H9 (cell line): ENCODE measurements around the gene KIRREL3. TPM values are rescaled to one million over a fixed set of nuclear protein-coding genes. Genes with fewer than 3 reads are reported as not detected.
A peak's percentile ranks its signal among the peaks of the same experiment; 100 is the strongest.

Experiments
- DNase-seq: peaks from one replicate; pipeline ENCODE4 v3.0.0-alpha.2; 2017
- H2AFZ ChIP-seq: one replicate; pipeline ENCODE4 v1.6.1; 2013; ENCODE audit warnings: mild to moderate bottlenecking, low read length, control low read depth, moderate library complexity
- H2AK5ac ChIP-seq: 2 replicates; pipeline ENCODE4 v1.6.1; 2013; ENCODE audit warnings: low read length, control low read depth, mixed read lengths; ENCODE audit not compliant: insufficient read length
- H2BK120ac ChIP-seq: one replicate; pipeline ENCODE4 v1.6.1; 2013; ENCODE audit warnings: low read depth, mild to moderate bottlenecking, low read length, control low read depth, inconsistent platforms; ENCODE audit not compliant: poor library complexity, severe bottlenecking
- H2BK12ac ChIP-seq: 2 replicates; pipeline ENCODE4 v1.6.1; 2013; ENCODE audit warnings: low read length, control low read depth, mixed read lengths, low read depth; ENCODE audit not compliant: insufficient read length
- H2BK15ac ChIP-seq: 2 replicates; pipeline ENCODE4 v1.6.1; 2013; ENCODE audit warnings: low read depth, low read length, control low read depth
- H2BK20ac ChIP-seq: one replicate; pipeline ENCODE4 v1.6.1; 2013; ENCODE audit warnings: low read depth, mild to moderate bottlenecking, low read length, control low read depth, inconsistent platforms; ENCODE audit not compliant: poor library complexity, severe bottlenecking
- H2BK5ac ChIP-seq: 2 replicates; pipeline ENCODE4 v1.6.1; 2013; ENCODE audit warnings: low read length, control low read depth, mixed read lengths; ENCODE audit not compliant: insufficient read length
- H3K14ac ChIP-seq: 2 replicates; pipeline ENCODE4 v1.6.1; 2013; ENCODE audit warnings: low read length, control low read depth; ENCODE audit not compliant: insufficient read depth
- H3K18ac ChIP-seq: 2 replicates; pipeline ENCODE4 v1.6.1; 2013; ENCODE audit warnings: low read depth, mild to moderate bottlenecking, mixed read lengths, low read length, control low read depth; ENCODE audit not compliant: insufficient read length
- H3K23ac ChIP-seq: 2 replicates; pipeline ENCODE4 v1.6.1; 2013; ENCODE audit warnings: low read length, control low read depth, mixed read lengths, low read depth; ENCODE audit not compliant: insufficient read length
- H3K23me2 ChIP-seq: 2 replicates; pipeline ENCODE4 v1.6.1; 2013; ENCODE audit warnings: low read depth, mild to moderate bottlenecking, mixed read lengths, low read length, control low read depth; ENCODE audit not compliant: insufficient read length, poor library complexity, severe bottlenecking
- H3K27ac ChIP-seq: 2 replicates; pipeline ENCODE4 v1.5.1; 2013; ENCODE audit warnings: low read length, control low read depth, mixed read lengths, low read depth; ENCODE audit not compliant: insufficient read length
- H3K27me3 ChIP-seq: 2 replicates; pipeline ENCODE4 v1.6.1; 2013; ENCODE audit warnings: low read length, control low read depth, inconsistent platforms; ENCODE audit not compliant: insufficient read depth
- H3K4ac ChIP-seq: 2 replicates; pipeline ENCODE4 v1.6.1; 2013; ENCODE audit warnings: low read depth, mild to moderate bottlenecking, control low read depth, inconsistent platforms, low read length, moderate library complexity
- H3K4me1 ChIP-seq: 2 replicates; pipeline ENCODE4 v1.6.1; 2013; ENCODE audit warnings: low read length, control low read depth, inconsistent platforms; ENCODE audit not compliant: insufficient read depth
- H3K4me2 ChIP-seq: 2 replicates; pipeline ENCODE4 v1.6.1; 2013; ENCODE audit warnings: low read length, control low read depth, mixed read lengths; ENCODE audit not compliant: insufficient read length, insufficient read depth
- H3K56ac ChIP-seq: 2 replicates; pipeline ENCODE4 v1.6.1; 2013; ENCODE audit warnings: low read depth, mild to moderate bottlenecking, mixed read lengths, low read length, control low read depth; ENCODE audit not compliant: insufficient read length
- H3K79me1 ChIP-seq: 2 replicates; pipeline ENCODE4 v1.6.1; 2013; ENCODE audit warnings: low read depth, mild to moderate bottlenecking, moderate library complexity, low read length, control low read depth, inconsistent platforms; ENCODE audit not compliant: insufficient read depth, poor library complexity, severe bottlenecking
- H3K79me2 ChIP-seq: 2 replicates; pipeline ENCODE4 v1.6.1; 2013; ENCODE audit warnings: low read length, control low read depth, inconsistent platforms; ENCODE audit not compliant: insufficient read depth
- H3K9ac ChIP-seq: 2 replicates; pipeline ENCODE4 v1.6.1; 2013; ENCODE audit warnings: low read length, control low read depth, mixed read lengths; ENCODE audit not compliant: insufficient read length; ENCODE audit errors: extremely low read depth
- H3K9me3 ChIP-seq: one replicate; pipeline ENCODE4 v1.6.1; 2013; ENCODE audit warnings: low read depth, low read length, inconsistent platforms; ENCODE audit not compliant: control insufficient read depth
- H3T11ph ChIP-seq: one replicate; pipeline ENCODE4 v1.6.1; 2013; ENCODE audit warnings: mild to moderate bottlenecking, low read length, control low read depth, inconsistent platforms
- H4K20me1 ChIP-seq: one replicate; pipeline ENCODE4 v1.6.1; 2013; ENCODE audit not compliant: control insufficient read depth, insufficient read length, insufficient read depth
- H4K5ac ChIP-seq: 2 replicates; pipeline ENCODE4 v1.6.1; 2013; ENCODE audit warnings: low read depth, mild to moderate bottlenecking, mixed read lengths, low read length, control low read depth; ENCODE audit not compliant: insufficient read length
- H4K8ac ChIP-seq: replicated peaks from 2 replicates; pipeline ENCODE4 v1.6.1; 2013; ENCODE audit warnings: low read length, control low read depth, mixed read lengths, low read depth; ENCODE audit not compliant: insufficient read length
- H4K91ac ChIP-seq: 2 replicates; pipeline ENCODE4 v1.6.1; 2013; ENCODE audit warnings: low read depth, mild to moderate bottlenecking, moderate library complexity, mixed read lengths, low read length, control low read depth; ENCODE audit not compliant: insufficient read length
- H3K27ac Mint-ChIP-seq, 3 experiments: 2 replicates in 2 of 3; 3 replicates in 1 of 3; pipeline ENCODE4 v1.8.0; 2020 to 2021; ENCODE audit warnings: mixed read lengths in 3 of 3, mild to moderate bottlenecking in 1 of 3, moderate library complexity in 1 of 3
- H3K27me3 Mint-ChIP-seq: 2 replicates; pipeline ENCODE4 v1.8.0; 2021; ENCODE audit warnings: low read depth, mild to moderate bottlenecking, moderate library complexity, mixed read lengths
- H3K36me3 Mint-ChIP-seq, 3 experiments: 2 replicates in 2 of 3; 3 replicates in 1 of 3; pipeline ENCODE4 v1.8.0; 2020 to 2021; ENCODE audit warnings: low read depth in 3 of 3, mixed read lengths in 3 of 3; ENCODE audit not compliant: insufficient read depth in 1 of 3
- H3K4me1 Mint-ChIP-seq, 2 experiments: 2 replicates each; pipeline ENCODE4 v1.8.0; 2020; ENCODE audit warnings: mixed read lengths in 2 of 2
- H3K4me3 Mint-ChIP-seq, 2 experiments: 2 replicates in 1 of 2; 3 replicates in 1 of 2; pipeline ENCODE4 v1.8.0; 2020 to 2021; ENCODE audit warnings: mild to moderate bottlenecking in 2 of 2, mixed read lengths in 2 of 2, moderate library complexity in 1 of 2
- H3K9me3 Mint-ChIP-seq, 2 experiments: 2 replicates in 1 of 2; 3 replicates in 1 of 2; pipeline ENCODE4 v1.8.0; 2020; ENCODE audit warnings: mild to moderate bottlenecking in 2 of 2, mixed read lengths in 2 of 2, moderate library complexity in 1 of 2
- CTCF ChIP-seq: fragments of 200-600 bp; sonication (generic); conservative IDR thresholded peaks from 3 replicates; pipeline ENCODE4 v1.8.0; 2021; ENCODE audit warnings: antibody characterized with exemption, mild to moderate bottlenecking
- WGBS: extraction: QIAGEN DNeasy Blood & Tissue Kit; methylation state at CpG from one replicate; pipeline ENCODE4 v1.1.7; 2013; ENCODE audit warnings: missing lambda C conversion rate, low lambda C conversion rate, mixed read lengths; ENCODE audit not compliant: insufficient read length; ENCODE audit errors: extremely low coverage; 5-methylcytosine and 5-hydroxymethylcytosine counted together
- total RNA-seq: library from RNA; stranded (reverse); gene quantifications from 2 replicates; pipeline ENCODE4 v1.2.1, GENCODE V29; 2021

The KIRREL3 gene
- total RNA-seq, 1 experiment from 2014 or later: 0.17 TPM

GRCh38 chr11:126547691-126548090, 452.9 kb downstream of the KIRREL3 start:
- no peak overlapping the region for H2BK15ac ChIP-seq
- no peaks in the 10 kb centered on the region for H3K36me3 Mint-ChIP-seq
- no peak overlapping the region for H4K91ac ChIP-seq
- H2AK5ac ChIP-seq: no peak overlapping the region
- H4K5ac ChIP-seq: no peak overlapping the region
- H3K23me2 ChIP-seq: peaks cover 3% of the 10 kb centered on the region
- H3K18ac ChIP-seq: no peak overlapping the region
- H3K56ac ChIP-seq: no peak overlapping the region
- no peak overlapping the region for H2BK20ac ChIP-seq
- H3K4me3 Mint-ChIP-seq: no peak overlapping the region
- H2BK120ac ChIP-seq: no peak overlapping the region
- H3T11ph ChIP-seq: no peak overlapping the region
- no peaks in the 10 kb centered on the region for H3K27me3 ChIP-seq
- peaks cover 23 to 41% of the 10 kb centered on the region in 2 experiments for H3K4me1 Mint-ChIP-seq
- no peak overlapping the region; the same call in 1 of the 2 replicates for H3K14ac ChIP-seq
- H2BK12ac ChIP-seq: no peak overlapping the region
- no peak overlapping the region for H3K23ac ChIP-seq
- H3K79me2 ChIP-seq: no peaks in the 10 kb centered on the region
- H4K8ac ChIP-seq: no peak overlapping the region
- peak overlapping the region in 1 of 3 experiments; percentile 18; a peak in 1 of 7 replicates for H3K27ac Mint-ChIP-seq
- no CpG with 5 or more reads among the region's 9 CpGs for WGBS
- H3K27me3 Mint-ChIP-seq: no peaks in the 10 kb centered on the region; the same call in 1 of the 2 replicates
- no peaks in the 10 kb centered on the region for H4K20me1 ChIP-seq
- H3K27ac ChIP-seq: no peak overlapping the region
- H3K9me3 ChIP-seq: no peaks in the 10 kb centered on the region
- no peaks in the 10 kb centered on the region; a peak in 1 of 5 replicates for H3K9me3 Mint-ChIP-seq
- no peak overlapping the region for H3K4me2 ChIP-seq
- no peak for DNase-seq
- no peaks in the 10 kb centered on the region; the same call in 1 of the 2 replicates for H3K4me1 ChIP-seq
- no peak overlapping the region for H2BK5ac ChIP-seq
- H3K79me1 ChIP-seq: no peaks in the 10 kb centered on the region
- no peak overlapping the region for H3K9ac ChIP-seq
- no peak overlapping the region for H2AFZ ChIP-seq
- no peak for TF ChIP-seq CTCF
- no peak overlapping the region for H3K4ac ChIP-seq
